DOHH2 (cell line): ENCODE data around the gene NRAP.

ENCODE experiments used
- H3F3A ChIP-seq: fragments of 200-600 bp; sonication (generic), shearing (Covaris generic); 2 replicates; pipeline ENCODE4 v1.6.0; 2016; ENCODE audit warnings: antibody characterized with exemption, mild to moderate bottlenecking; ENCODE audit not compliant: control insufficient read depth, insufficient read depth
- H3K27ac ChIP-seq: fragments of 200-600 bp; sonication (generic); 2 replicates; pipeline ENCODE4 v1.5.1; 2014; ENCODE audit warnings: low read depth, mild to moderate bottlenecking, low read length, moderate library complexity
- H3K27me3 ChIP-seq: fragments of 200-600 bp; sonication (generic); 2 replicates; pipeline ENCODE4 v1.6.1; 2014; ENCODE audit warnings: mild to moderate bottlenecking, low read length, mixed read lengths; ENCODE audit not compliant: control insufficient read depth
- H3K36me3 ChIP-seq: fragments of 200-600 bp; sonication (generic); 2 replicates; pipeline ENCODE4 v1.6.1; 2014; ENCODE audit warnings: mild to moderate bottlenecking, low read length, moderate library complexity, mixed read lengths; ENCODE audit not compliant: control insufficient read depth
- H3K4me1 ChIP-seq: fragments of 200-600 bp; sonication (generic); 2 replicates; pipeline ENCODE4 v1.6.1; 2014; ENCODE audit warnings: mild to moderate bottlenecking, low read length, mixed read lengths; ENCODE audit not compliant: control insufficient read depth
- H3K4me2 ChIP-seq: fragments of 200-600 bp; sonication (generic); 2 replicates; pipeline ENCODE4 v1.6.0; 2014; ENCODE audit warnings: mild to moderate bottlenecking, low read length, moderate library complexity
- H3K4me3 ChIP-seq: fragments of 200-600 bp; sonication (generic); 2 replicates; pipeline ENCODE4 v1.5.1; 2014; ENCODE audit warnings: mild to moderate bottlenecking, low read length, mixed read lengths
- H3K79me2 ChIP-seq: fragments of 200-600 bp; sonication (generic); 2 replicates; pipeline ENCODE4 v1.6.1; 2014; ENCODE audit warnings: mild to moderate bottlenecking, low read length, mixed read lengths; ENCODE audit not compliant: control insufficient read depth
- H3K9me2 ChIP-seq: fragments of 200-600 bp; sonication (generic); replicated peaks from 2 replicates; pipeline ENCODE4 v1.6.1; 2014; ENCODE audit warnings: mild to moderate bottlenecking, low read length, mixed read lengths; ENCODE audit not compliant: control insufficient read depth
- H3K9me3 ChIP-seq: fragments of 200-600 bp; sonication (generic); 2 replicates; pipeline ENCODE4 v1.6.1; 2014; ENCODE audit warnings: antibody characterized with exemption, low read length, mixed read lengths; ENCODE audit not compliant: control insufficient read depth, insufficient read depth
- H4K20me1 ChIP-seq: fragments of 200-600 bp; sonication (generic); 2 replicates; pipeline ENCODE4 v1.6.0; 2014; ENCODE audit warnings: low read depth, mild to moderate bottlenecking, antibody characterized with exemption, low read length, moderate library complexity; ENCODE audit not compliant: control insufficient read depth, insufficient read depth
- CTCF ChIP-seq: fragments of 200-600 bp; sonication (generic); IDR thresholded peaks from one replicate; pipeline ENCODE4 v1.5.1; 2014; ENCODE audit warnings: antibody characterized with exemption, mild to moderate bottlenecking, low read depth, low read length; ENCODE audit not compliant: poor library complexity, severe bottlenecking
- EZH2phosphoT487 ChIP-seq: fragments of 200-600 bp; sonication (generic); IDR thresholded peaks from 2 replicates; pipeline ENCODE4 v1.6.1; 2017; ENCODE audit warnings: borderline replicate concordance, mild to moderate bottlenecking, antibody characterized with exemption, low read length, moderate library complexity, mixed read lengths

Gene NRAP

GRCh38 chr10:113572520-113573290 lies 91.1 kb downstream of the NRAP start:
- H3K4me3 ChIP-seq, result no peak overlapping the region
- no peaks in the 10 kb centered on the region for H3K9me3 ChIP-seq
- no peaks in the 10 kb centered on the region for H3K27me3 ChIP-seq
- no peak overlapping the region for H3K27ac ChIP-seq
- no peaks in the 10 kb centered on the region for H3K4me1 ChIP-seq
- no peaks in the 10 kb centered on the region for H3K79me2 ChIP-seq
- H3K9me2 ChIP-seq, result no peaks in the 10 kb centered on the region
- H3K36me3 ChIP-seq, result no peaks in the 10 kb centered on the region
- TF ChIP-seq CTCF, result no peak
- TF ChIP-seq EZH2phosphoT487, result no peak
- no peaks in the 10 kb centered on the region for H4K20me1 ChIP-seq
- no peak overlapping the region for H3K4me2 ChIP-seq
- H3F3A ChIP-seq, result no peaks in the 10 kb centered on the region

- Histone ChIP-seq H3K9me2 (no peaks in the 10 kb centered on the region), H3K9me3 (no peaks in the 10 kb centered on the region), H3K27ac (no peak overlapping the region), H3K79me2 (no peaks in the 10 kb centered on the region), H3F3A (no peaks in the 10 kb centered on the region), H3K27me3 (no peaks in the 10 kb centered on the region), H3K4me2 (no peak overlapping the region), H3K36me3 (no peaks in the 10 kb centered on the region), H3K4me3 (no peak overlapping the region), H3K4me1 (no peaks in the 10 kb centered on the region), H4K20me1 (no peaks in the 10 kb centered on the region)
- TF ChIP-seq EZH2phosphoT487 (no peak), CTCF (no peak)
Measured at GRCh38 chr10:113569576-113569975, 94.3 kb downstream of the NRAP start.

GRCh38 chr10:113566888-113567287 lies 97.0 kb downstream of the NRAP start:
- Histone ChIP-seq H3K9me2 (no peaks in the 10 kb centered on the region), H4K20me1 (no peaks in the 10 kb centered on the region), H3K36me3 (no peaks in the 10 kb centered on the region), H3K27ac (no peak overlapping the region), H3F3A (no peaks in the 10 kb centered on the region), H3K27me3 (no peaks in the 10 kb centered on the region), H3K4me2 (no peak overlapping the region), H3K4me3 (no peak overlapping the region), H3K4me1 (no peaks in the 10 kb centered on the region), H3K79me2 (no peaks in the 10 kb centered on the region), H3K9me3 (no peaks in the 10 kb centered on the region)
- no peak for TF ChIP-seq EZH2phosphoT487
- no peak for TF ChIP-seq CTCF
